ENCODE results near the gene TMEM234.

GRCh38 chr1:32266921-32267591 is 44.9 kb upstream of the TMEM234 start:
- TF ChIP-seq TARDBP (IDR thresholded peaks at IDR 0.05) (no peak), FOXK2 (IDR thresholded peaks at IDR 0.05) (no peak), SUZ12 (IDR thresholded peaks at IDR 0.05) (no peak), NFRKB (IDR thresholded peaks at IDR 0.05) (no peak), FOXM1 (IDR thresholded peaks at IDR 0.05; ENCODE audit: borderline replicate concordance) (no peak), ZNF384 (IDR thresholded peaks at IDR 0.05) (no peak), L3MBTL2 (conservative IDR thresholded peaks at IDR 0.05) (no peak), LEF1 (IDR thresholded peaks at IDR 0.05; ENCODE audit: borderline replicate concordance) (no peak), BHLHE40 (IDR thresholded peaks at IDR 0.05; ENCODE audit: borderline replicate concordance) (no peak), CTBP1 (IDR thresholded peaks at IDR 0.05; ENCODE audit: borderline replicate concordance) (no peak), SP1 (IDR thresholded peaks at IDR 0.05) (no peak)
- TF ChIP-seq, protein P1, sequence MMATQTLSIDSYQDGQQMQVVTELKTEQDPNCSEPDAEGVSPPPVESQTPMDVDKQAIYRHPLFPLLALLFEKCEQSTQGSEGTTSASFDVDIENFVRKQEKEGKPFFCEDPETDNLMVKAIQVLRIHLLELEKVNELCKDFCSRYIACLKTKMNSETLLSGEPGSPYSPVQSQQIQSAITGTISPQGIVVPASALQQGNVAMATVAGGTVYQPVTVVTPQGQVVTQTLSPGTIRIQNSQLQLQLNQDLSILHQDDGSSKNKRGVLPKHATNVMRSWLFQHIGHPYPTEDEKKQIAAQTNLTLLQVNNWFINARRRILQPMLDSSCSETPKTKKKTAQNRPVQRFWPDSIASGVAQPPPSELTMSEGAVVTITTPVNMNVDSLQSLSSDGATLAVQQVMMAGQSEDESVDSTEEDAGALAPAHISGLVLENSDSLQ (IDR thresholded peaks at IDR 0.05) = no peak
